NCI-H2196 treated with DMSO at 0.1 percent for 48 hours (cell line): ENCODE measurements around the gene SCNN1B.
"Not testable (repeated sequence)": the region's sequence is repeated elsewhere in the genome, so short reads cannot be mapped to it uniquely, and the experiment has no call there.

Experiments
- DNase-seq: peaks from one replicate; lab custom pipeline; 2025; ENCODE audit not compliant: unreplicated experiment; lab: John Stamatoyannopoulos, UW

Gene SCNN1B

DNA sequence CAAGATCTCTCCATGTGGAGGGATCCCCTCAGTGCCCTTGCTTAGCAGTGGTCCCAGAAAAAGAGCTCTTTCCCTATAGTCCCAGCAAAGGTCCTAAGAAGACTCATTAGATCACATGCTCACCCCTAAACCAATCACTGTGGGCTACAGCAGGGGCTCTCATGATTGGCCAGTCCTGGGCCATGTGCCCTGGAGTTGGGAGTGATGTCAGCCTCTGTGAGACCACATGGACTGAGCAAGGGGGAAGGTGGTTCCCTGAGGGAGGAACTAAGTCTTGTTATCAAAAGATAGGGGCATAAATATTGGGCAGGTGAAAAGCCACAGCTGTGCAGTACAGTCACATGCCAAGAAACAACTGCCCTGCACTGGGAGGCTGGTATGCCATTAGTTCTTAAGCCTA, 51.3 kb downstream of the SCNN1B start:
- no peak for DNase-seq

DNA sequence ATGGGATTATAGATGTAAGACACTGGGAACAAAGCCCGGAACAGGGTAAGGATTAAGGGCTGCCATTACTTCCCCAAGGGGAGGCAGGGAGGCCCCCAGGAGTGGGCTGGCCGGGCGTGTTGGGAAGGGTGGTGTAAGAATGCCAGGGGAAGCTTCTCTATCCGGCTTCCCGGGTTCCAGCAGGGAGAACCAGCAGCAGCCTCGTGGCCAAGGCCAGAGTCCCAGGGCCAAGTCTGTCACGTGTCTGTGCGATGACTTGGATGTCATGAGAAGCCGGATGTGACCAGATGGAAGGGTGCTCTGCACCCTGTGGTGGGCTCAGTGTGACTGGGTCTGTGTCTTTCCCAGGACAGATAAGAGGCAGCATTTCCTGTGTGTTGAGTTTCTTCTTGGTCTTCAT, 52.1 kb downstream of the SCNN1B start:
- no peak for DNase-seq

DNA sequence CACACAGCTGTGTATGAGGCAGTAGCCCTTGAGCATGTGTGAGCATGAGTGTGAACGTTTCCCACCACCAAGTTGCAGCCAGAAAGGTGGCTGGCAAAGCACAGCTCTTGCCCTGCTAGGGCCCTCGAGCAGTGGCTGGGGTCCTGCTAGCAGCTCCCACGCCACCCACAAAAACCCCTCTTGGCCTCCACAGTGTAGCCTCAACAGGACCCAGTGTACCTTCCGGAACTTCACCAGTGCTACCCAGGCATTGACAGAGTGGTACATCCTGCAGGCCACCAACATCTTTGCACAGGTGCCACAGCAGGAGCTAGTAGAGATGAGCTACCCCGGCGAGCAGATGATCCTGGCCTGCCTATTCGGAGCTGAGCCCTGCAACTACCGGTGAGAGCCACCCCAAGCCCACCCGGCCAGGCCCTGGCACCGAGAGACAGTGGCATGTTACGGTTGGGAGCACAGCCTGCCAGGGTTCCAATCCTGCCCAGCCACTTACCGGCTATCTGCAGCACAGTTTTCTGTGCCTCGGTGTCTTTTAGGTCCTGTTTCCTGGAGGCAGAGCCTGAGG, 53.1 kb downstream of the SCNN1B start:
- no peak for DNase-seq

DNA sequence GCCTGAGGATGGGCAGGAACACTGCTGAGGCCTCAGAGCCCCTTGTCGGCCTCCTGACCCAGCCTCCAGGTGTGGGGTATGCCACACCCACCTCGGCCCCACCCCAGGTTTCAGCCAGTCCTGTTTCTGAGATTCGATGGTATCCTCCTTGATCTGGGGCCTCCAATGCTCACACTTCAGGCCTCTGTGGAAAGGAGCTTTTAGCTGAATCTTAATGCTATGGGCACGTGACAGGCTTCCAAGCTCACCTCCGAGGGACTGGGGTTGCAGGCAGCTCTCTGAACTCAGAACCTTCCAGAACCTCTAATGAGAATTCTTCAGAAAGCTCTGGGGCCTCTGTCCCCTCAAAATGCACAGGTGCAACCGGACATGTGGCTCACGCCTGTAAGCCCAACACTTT, 54.8 kb downstream of the SCNN1B start:
- no peak for DNase-seq

DNA sequence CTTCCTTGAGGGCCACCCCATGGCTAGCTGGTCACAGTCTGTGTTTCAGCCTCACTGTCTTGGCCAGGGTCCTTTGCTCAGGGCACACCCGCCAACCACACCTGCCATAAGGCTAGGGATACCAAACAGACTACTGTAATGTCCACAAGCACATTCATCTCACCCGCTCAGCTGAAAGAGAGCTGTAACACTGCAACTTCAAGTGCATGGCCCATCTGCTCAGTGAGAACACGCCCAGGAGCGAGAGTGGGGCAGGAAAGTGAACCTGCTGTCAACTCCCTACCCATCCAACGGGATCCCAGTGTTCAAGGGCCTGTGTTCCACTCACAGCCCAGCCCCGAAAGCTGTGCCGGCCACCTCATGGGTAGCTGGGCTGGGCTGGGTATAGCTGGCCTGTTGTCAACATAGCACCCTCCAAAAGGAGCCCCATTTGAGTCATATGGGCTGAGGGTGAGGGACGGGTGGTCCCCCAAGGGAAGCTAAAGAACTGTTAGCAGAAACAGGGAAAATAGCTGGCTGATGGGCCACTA, 55.7 kb downstream of the SCNN1B start:
- no peak for DNase-seq

DNA sequence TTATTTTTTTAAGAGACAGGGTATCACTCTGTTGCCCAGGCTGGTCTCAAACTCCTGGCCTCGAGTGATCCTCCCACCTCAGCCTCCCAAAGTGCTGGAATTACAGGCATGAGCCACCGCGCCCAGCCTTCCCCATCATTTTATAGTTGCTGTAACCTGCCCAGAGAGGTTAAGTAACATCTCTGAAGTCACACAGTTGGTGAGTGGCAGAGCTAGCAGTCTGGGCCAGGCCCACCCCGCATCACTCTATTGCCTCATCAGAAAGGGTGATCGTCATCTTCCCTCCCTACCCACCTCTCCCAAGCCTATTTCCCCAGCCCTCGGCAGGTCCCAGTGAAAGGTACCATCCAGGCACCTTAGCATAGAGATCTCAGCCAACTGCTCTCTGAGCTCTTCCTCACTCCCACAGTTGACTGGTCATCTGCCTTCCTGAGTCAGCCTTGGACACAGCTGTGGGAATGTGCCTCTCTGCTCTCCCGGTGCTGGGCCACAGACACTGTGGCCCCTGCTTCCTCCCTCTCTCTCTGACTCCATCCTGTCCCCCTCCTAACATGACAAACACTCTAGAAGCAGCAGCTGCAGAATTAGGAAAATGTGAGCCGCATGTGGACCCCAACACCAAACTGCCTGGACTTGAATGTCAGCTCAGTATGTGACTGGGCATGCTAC, 57.1 kb downstream of the SCNN1B start:
- DNase-seq: no peak

DNA sequence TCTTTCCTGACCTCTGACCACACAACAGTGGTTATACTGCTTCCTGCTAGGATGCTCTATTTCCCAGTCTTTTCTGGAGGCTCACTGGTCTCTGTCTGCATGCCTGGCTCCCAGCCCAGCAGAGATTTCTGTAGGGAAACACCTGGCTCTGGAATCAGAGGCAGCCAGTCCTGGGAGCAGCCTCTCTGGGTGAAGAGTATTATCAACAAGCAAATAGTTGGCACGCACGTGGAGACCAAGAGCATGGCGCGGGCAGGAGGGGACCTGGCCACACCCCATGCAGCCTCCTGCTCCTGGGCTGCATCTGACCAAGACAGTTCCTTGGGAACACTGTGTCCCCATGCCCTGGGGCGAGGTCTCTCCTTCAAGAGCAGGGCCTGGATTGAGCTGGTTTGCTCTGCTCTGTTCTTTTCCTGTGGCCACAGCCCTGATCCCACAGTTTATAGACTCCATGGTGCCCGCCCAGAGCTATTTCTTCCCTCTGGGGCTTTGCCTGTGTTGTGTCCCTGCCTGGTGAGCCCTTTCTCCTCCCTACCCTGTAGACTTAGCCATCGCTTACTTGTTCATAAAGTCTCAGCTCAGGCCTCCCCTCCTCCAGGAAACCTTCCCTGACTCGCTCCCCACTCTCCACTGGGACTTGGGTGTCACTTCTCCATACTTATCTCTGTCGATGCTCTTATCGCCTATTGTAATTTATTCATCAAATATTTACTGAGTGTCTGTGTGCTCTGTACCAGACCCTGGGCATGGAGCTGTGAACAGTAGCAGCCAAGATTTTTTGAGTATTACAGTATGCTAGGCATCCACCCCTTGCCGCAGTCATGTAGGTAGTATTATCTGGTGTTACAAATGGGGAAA, 60.6 kb downstream of the SCNN1B start:
- peak; percentile 79 for DNase-seq

DNA sequence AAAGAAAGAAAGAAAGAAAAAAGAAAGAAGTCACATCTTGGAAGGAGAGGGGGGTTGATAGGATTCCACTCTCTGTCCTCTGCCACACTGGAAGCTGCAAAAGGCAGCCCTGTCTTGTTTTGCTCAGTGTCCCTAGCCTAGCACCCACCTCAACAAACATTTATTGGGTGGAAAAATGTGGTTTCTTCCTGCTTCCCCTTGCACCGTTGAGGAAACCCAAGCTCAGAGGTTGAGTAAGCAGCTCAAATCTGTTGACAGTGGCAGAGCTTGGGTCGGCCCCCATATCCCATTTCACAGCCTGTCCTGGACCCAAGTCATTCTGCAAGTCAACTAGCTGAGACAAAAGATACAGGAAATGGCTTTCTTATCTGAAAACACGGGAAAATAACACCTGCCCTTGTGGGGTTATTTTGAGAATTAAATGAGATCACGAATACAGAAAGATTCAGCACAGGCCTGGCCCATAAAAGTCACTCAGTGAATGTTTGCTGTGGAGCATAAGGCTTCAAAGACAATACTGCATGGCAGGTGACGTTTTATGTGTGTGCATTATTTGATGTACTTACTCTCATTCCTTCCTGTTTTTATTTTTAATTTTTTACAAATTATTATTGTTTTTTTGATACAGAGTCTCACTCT, 63.6 kb downstream of the SCNN1B start:
- peak; percentile 58 for DNase-seq

DNA sequence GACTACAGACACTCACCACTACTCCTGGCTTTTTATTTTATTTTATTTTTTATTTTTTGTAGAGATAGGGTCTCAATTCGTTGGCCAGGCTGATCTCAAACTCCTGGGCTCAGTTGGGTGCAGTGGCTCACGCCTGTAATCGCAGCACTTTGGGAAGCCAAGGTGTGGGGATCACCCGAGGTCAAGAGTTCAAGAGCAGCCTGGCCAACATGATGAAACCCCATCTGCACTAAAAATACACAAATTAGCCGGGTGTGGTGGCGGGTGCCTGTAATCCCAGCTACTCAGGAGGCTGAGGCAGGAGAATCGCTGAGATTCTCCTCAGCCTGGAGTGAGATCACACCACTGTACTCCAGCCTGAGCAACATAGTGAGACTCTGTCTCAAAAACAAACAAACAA, 64.2 kb downstream of the SCNN1B start:
- DNase-seq: not testable (repeated sequence)

DNA sequence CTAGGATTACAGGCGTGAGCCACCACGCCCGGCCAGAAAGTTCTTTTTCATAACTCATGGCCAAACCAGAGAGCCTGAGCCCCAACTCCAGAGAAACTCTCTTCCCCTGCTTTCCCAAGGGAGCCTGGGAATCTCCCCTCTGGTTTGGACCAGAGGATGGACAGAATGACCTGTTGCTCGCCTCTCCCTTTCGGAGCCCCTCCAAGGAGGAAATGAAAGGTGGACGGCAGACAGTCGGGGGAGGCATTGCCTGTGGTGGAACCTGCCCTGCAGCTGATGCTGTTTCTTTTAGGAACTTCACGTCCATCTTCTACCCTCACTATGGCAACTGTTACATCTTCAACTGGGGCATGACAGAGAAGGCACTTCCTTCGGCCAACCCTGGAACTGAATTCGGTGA, 65.5 kb downstream of the SCNN1B start:
- no peak for DNase-seq

DNA sequence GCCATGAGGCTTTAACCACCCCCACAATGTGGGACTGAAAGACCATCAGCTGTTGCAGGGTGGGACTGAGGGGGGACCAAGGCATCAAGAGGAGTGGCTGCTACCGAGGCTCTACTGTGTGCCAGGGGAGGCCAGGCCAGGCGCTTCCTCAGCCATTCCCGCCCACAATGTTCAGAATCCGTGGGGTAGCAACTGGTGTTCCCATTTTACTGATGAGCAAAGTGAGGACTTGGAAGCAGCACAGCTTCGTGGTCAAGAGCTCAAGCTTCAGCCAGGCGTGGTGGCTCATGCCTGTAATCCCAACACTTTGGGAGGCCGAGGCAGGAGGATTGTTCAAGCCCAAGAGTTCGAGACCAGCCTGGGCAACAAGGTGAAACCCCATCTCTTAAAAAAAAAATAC, 65.9 kb downstream of the SCNN1B start:
- no peak for DNase-seq

DNA sequence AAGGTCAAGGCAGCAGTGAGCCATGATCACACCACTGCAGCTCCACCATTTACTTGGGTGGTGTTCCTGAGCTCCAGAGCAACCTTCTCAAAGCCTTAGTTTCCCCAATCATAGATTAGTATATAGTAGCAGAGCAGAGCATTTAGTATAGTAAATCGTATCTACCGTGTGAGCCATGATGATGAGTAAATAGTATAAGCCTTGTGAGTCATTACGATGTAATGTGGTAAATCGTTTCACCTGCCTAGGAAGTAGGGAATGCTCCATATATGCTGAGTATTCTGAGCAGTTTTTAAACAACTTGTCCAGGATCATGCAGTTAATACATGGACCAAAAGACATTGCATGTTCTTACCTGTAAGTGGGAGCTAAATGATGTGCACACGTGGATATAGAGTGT, 66.4 kb downstream of the SCNN1B start:
- DNase-seq: no peak

DNA sequence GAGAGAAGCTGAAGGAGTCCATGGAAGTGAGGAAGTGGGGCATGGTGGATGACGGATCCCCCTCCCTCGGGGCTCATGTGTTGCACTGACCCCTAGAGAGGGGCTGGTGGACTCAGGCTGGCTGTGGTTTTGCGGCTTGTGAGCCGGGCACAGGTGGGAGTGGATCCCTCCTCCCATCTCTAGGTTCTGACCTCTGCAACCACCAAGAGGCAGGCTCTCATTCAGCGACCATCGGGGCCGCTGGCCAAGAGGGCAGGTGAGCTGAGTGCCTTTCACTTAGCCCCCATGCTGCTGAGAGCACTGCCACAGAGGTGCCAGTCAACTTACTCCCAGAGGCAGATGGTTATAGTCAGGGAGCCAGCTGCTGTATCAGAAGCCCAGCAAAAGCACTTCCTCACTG, 67.3 kb downstream of the SCNN1B start:
- DNase-seq: no peak

DNA sequence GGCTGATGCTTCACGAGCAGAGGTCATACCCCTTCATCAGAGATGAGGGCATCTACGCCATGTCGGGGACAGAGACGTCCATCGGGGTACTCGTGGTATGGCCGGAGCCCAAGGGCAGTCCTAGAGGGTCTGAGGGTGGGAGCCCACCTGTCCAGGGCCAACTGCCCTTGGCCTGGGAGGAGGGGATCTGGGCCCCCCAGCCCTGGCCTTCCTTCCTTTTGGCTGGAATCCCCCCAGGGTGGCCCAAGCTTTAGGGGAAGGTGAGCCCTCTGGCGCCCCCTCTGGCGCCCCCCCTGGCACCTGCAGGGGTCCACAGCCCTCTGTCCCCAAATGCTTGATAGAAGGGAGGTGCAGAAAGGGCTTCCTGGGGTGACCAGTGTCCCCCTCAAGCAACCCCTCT, 69.3 kb downstream of the SCNN1B start:
- no peak for DNase-seq

DNA sequence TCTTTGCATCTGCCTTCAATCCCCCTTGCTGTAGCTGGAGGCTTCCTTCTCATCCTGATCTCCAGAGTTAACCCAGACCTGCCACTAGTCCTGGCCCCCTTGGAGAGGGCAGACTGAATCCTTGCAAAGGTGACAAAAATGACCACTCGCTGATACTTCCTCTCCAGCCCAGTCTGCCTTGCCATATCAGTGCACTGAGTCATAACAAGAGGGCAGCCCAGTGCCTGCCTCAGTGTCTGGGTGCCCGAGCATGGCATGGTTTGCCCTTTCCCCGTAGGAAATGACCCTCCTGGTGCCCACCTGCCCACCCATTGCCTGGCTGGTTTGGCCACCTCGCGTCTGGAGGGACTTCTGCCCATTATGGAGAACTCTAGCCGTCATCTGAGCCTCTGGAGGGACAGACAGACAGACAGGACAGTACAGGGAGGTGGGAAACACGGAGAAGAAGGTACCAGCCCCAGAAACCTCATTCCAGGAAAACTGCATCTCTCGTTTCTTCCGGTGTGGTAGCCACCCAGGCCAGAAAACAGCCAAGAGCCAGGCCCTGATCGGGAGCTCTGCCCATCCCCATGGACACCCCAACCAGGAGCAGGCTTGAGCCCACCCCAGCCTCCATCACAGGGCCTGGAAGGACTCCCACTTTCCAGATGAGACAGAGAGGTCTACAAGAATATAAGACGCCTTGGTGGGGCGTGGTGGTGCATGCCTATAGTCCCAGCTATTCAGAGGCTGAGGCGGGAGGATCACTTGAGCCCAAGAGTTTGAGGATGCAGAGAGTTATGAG, 71.5 kb downstream of the SCNN1B start:
- no peak for DNase-seq

DNA sequence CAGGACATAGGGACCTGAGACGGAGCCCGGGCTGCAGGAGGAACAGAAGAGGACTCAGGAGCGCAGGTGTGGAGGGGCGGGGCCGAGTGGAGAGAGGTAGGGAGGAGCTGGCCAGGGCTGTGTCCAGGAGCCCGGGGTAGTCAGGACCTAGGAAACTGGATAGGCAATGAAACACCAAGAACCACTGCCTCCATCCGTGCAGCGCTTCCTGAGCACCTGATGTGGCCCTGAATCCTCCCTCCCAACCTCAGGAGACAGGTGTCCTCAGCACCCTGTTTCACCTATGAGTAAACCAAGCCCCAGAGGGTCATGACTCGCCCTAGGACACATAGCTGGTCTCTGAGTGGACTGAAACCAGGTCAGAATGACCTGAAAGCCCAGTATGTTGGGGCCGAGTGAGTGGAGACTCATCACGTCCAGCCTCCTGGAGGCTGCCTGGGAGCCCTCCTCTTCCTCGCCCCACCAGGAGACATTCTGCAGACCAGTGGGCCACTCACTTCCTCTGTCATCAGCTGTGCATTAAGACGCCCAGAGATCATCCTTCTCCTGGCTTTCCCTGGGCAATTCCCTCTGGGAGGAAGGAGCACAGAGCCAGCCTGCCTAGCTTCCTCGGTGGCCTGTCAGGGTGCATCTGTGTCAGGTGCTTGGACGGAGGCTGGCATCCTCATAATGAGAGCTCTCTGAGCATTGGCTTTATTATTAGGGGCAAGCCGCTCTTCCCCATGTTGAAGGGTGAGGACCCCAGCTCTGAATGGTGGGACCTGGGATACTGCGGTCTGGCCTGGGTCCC, 72.8 kb downstream of the SCNN1B start:
- no peak for DNase-seq

DNA sequence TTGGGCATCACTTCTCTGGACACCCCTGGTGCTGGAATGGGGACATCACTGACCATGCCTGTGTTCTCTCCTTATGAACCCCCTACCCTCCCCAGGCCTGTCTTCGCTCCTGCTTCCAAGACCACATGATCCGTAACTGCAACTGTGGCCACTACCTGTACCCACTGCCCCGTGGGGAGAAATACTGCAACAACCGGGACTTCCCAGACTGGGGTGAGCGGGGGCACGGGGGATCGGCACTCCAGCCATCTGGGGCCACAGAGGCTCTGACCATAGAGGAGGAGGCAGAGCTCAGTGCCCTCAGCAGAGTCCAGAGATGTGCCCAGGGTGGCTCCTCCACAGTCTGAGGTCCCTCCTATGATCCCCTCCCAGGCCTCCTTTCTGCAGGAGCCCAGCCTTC, 73.5 kb downstream of the SCNN1B start:
- no peak for DNase-seq

DNA sequence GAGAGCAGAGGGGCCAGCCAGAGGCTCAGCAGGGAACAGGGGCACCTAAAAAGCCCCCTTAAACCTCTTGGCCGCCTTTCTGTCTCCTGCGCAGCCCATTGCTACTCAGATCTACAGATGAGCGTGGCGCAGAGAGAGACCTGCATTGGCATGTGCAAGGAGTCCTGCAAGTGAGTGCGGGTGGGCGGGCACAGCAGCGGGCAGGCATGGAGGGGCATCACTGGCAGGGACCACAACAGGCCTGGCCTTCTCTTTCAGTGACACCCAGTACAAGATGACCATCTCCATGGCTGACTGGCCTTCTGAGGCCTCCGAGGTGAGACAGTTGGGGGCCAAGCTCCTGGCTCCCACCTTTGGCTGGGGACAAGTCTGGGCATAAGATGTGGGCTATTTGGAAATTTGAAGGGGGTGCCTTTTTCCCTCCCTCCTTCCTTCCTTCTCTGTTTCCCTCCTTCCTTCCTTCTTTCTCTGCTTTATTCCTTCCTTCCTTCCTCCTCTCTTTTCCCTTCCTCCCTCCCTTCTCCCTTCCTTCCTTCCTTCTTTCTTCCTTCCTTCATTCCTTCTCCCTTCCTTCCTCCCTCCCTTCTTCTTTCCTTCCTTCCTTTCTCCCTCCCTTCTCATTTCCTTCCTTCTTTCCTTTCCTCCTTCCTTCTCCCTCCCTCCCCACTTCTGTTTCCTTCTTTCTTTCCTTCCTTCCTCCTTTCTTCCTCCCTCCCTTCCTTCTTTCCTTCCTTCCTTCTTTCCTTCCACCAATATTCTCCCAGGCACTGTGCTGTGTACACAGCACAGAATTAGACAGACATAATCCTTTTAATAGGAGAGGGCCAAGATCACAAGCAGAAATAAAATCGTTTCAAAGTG, 75.2 kb downstream of the SCNN1B start:
- DNase-seq: no peak

DNA sequence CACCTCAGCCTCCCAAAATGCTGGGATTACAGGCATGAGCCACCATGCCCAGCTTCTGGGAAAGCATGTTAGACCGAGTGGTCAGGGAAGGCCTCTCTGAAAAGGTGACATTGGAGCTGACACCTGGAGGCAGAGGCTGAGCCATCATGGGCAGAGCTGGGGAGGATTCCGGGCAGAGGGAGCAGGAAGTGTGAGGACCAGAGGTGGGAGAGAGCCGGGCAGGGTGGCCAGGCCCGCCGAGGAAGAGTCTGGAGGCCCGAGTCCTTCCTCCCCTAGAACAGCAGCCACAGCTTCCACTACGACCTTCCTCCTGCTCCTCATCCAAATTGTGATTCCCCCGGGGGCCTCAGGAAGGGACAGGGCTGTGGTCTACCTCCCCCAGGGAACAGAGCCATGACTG, 76.2 kb downstream of the SCNN1B start:
- DNase-seq: no peak
